Urinary bladder (tissue), 4 donors: Measurements from ENCODE around the gene BCL2L1. TPM values are rescaled to one million over a fixed set of nuclear protein-coding genes. Genes with fewer than 3 reads are reported as not detected.
A peak's percentile ranks its signal among the peaks of the same experiment; 100 is the strongest.

ENCODE experiments used
- DNase-seq: peaks from one replicate; pipeline ENCODE4 v3.0.0-alpha.2; 2015; ENCODE audit errors: extremely low spot score
- H3K27ac ChIP-seq: one replicate; pipeline ENCODE4 v1.5.1; 2013; ENCODE audit warnings: low read depth, mild to moderate bottlenecking, moderate library complexity
- H3K36me3 ChIP-seq: one replicate; pipeline ENCODE4 v1.6.1; 2013; ENCODE audit warnings: mild to moderate bottlenecking, moderate library complexity; ENCODE audit not compliant: insufficient read depth
- H3K4me1 ChIP-seq: one replicate; pipeline ENCODE4 v1.6.1; 2013; ENCODE audit warnings: mild to moderate bottlenecking, moderate library complexity; ENCODE audit not compliant: insufficient read depth
- H3K4me3 ChIP-seq: one replicate; pipeline ENCODE4 v1.5.1; 2013; ENCODE audit warnings: low read depth, low read length
- WGBS: extraction: QIAGEN DNeasy Blood & Tissue Kit; methylation state at CpG from one replicate; pipeline ENCODE4 v1.1.7; 2013; 5-methylcytosine and 5-hydroxymethylcytosine counted together
- polyA plus RNA-seq: library from polyadenylated mRNA; stranded (reverse); fragments of 200-250 nt; gene quantifications from one replicate; pipeline ENCODE4 v1.2.3, GENCODE V29; 2013
- total RNA-seq: library from RNA; depleted of rRNA; stranded (reverse); fragments of >200 nt; gene quantifications from one replicate; pipeline ENCODE4 v1.2.3, GENCODE V29; 2014
- donor health status: healthy with polysubstance abuse.
- donor health status: healthy.

The BCL2L1 gene
- total RNA-seq (24.2 TPM), polyA plus RNA-seq (61.3 TPM)

- H3K4me3 ChIP-seq = peak within 1 kb of the TSS; percentile 69
- peak within 1 kb of the TSS; percentile 97 for H3K27ac ChIP-seq
- DNase-seq = no peak
- peaks cover 1% of the 10 kb centered on the region for H3K4me1 ChIP-seq
- under 1% methylated on average over 38 of the region's 38 CpGs for WGBS
- H3K36me3 ChIP-seq = no peaks in the 10 kb centered on the region
Observed at GRCh38 chr20:31722257-31723068, at the start of gene BCL2L1. TSS of gene BCL2L1 (minus strand) at chr20:31722868. CDS start at chr20:31722218, 650 bp downstream.

DNA sequence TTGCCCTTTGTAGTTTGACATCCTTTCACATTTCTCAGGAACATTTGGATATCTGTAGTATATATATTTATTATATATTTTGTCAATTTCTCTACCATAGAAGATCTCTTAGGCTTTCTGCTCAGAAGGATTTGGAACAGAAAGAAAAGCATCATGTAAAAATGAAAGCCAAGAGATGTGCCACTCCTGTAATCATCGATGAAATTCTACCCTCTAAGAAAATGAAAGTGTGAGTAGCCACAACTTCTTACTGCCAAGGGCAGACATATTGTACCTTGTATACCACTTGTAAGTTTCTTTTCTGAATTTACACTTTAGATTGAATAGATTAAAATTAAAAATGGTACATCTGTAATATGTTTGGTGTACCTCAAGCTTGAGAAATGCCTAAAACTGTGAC is 47.6 kb upstream of the BCL2L1 start:
- no peak for DNase-seq
- Histone ChIP-seq H3K4me1 (no peaks in the 10 kb centered on the region), H3K27ac (no peak overlapping the region), H3K36me3 (no peaks in the 10 kb centered on the region), H3K4me3 (no peak overlapping the region)
- WGBS = 68% methylated on average over 1 of the region's 1 CpG

- DNase-seq = no peak
- no peaks in the 10 kb centered on the region for H3K36me3 ChIP-seq
- no peak overlapping the region for H3K4me3 ChIP-seq
- H3K27ac ChIP-seq = no peak overlapping the region
- no peaks in the 10 kb centered on the region for H3K4me1 ChIP-seq
- WGBS = 82% methylated on average over 5 of the region's 5 CpGs
Observed at GRCh38 chr20:31769681-31770080, 47.0 kb upstream of the BCL2L1 start.

GRCh38 chr20:31767805-31768204 is 45.1 kb upstream of the BCL2L1 start:
- Histone ChIP-seq H3K4me1 (no peaks in the 10 kb centered on the region), H3K36me3 (no peaks in the 10 kb centered on the region), H3K4me3 (no peak overlapping the region), H3K27ac (no peak overlapping the region)
- no peak for DNase-seq
- 98% methylated on average over 3 of the region's 3 CpGs for WGBS

DNA sequence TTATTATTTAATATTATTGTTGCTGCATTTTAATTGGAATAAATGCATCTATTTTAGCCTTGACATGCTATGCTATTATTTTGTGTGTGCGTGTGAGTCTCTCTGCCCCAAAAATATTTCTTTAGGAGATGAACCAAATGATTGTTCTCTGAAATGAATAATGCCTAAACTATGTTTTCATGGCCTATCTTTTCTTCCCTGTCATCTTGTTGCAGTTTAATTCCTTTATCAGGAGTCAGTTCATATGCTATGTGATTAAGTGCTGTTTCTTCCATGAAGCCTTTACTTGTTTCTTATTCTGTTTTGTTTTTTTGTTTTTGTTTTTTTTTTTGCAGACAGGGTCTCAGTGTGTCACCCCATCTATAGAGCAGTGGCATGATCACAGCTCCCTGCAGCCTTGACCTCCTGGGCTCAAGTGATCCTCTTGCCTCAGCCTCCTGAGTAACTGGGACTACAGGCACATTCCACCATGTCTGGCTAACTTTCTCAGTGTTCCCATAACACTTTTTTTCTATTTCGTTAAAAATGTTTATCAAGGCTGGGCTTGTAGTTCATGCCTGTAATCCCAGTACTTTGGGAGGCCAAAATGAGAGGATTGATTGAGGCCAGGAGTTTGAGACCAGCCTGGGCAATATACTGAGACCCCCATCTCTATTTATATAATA is 42.1 kb upstream of the BCL2L1 start:
- no peak overlapping the region for H3K27ac ChIP-seq
- WGBS = 89% methylated on average over 2 of the region's 2 CpGs
- H3K4me1 ChIP-seq = no peaks in the 10 kb centered on the region
- H3K36me3 ChIP-seq = no peaks in the 10 kb centered on the region
- H3K4me3 ChIP-seq = no peak overlapping the region
- no peak for DNase-seq

- DNase-seq = no peak
- H3K4me1 ChIP-seq = no peaks in the 10 kb centered on the region
- H3K27ac ChIP-seq = no peak overlapping the region
- no peak overlapping the region for H3K4me3 ChIP-seq
- 86% methylated on average over 6 of the region's 6 CpGs for WGBS
- H3K36me3 ChIP-seq = no peaks in the 10 kb centered on the region
Observed at GRCh38 chr20:31760519-31761240, 38.0 kb upstream of the BCL2L1 start.

DNA sequence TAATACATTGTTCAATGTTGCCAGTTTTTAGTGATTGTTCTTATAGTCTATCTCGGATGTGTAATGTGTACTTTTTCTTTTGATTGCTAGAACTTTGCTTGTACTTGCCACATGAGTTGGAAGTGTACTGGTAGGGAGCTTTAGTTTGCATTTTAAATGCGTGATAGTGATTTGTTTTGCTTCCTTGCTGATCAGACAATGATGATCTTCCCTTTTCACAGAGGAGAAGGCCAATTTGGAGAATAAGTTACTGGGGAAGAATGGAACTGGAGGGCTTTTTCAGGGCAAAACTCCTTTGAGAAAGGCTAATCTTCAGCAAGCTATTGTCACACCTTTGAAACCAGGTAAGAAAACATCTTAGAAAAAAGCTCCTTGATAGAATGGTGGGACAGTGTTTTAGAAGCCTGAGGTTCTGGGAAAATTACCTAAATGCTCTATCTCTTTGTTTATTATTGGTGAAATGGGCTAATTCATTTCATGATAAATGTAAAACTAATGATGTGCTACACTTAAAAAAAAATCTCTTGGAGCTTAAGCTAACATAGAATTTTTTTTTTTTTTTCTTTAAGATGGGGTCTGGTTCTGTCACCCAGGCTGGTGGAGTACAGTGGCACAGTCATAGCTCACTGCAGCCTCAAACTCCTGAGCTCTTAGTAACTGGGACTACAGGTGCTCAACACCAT is 37.3 kb upstream of the BCL2L1 start:
- Histone ChIP-seq H3K36me3 (no peaks in the 10 kb centered on the region), H3K27ac (no peak overlapping the region), H3K4me1 (no peaks in the 10 kb centered on the region), H3K4me3 (no peak overlapping the region)
- WGBS = 75% methylated on average over 2 of the region's 2 CpGs
- DNase-seq = no peak

DNA sequence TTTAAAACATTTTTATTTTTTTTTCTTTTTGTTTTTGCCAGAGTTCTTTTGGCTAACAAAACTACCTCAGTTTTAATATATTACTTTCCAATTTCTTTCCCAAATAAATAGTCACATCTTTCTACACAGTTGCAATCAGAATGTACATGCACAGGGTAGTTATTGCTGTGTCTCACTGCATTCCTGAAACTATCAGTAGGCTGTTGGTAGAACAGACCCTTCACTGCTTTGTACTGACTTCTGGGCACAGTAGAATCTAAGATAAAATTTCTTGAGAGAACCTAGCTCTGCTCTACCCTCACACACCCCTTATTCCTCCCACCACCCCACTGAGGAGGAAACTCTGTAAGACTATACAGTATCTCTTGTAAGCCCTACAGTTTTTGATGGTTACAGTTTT is 36.3 kb upstream of the BCL2L1 start:
- Histone ChIP-seq H3K4me3 (no peak overlapping the region), H3K4me1 (no peaks in the 10 kb centered on the region), H3K36me3 (no peaks in the 10 kb centered on the region), H3K27ac (no peak overlapping the region)
- DNase-seq = no peak

DNA sequence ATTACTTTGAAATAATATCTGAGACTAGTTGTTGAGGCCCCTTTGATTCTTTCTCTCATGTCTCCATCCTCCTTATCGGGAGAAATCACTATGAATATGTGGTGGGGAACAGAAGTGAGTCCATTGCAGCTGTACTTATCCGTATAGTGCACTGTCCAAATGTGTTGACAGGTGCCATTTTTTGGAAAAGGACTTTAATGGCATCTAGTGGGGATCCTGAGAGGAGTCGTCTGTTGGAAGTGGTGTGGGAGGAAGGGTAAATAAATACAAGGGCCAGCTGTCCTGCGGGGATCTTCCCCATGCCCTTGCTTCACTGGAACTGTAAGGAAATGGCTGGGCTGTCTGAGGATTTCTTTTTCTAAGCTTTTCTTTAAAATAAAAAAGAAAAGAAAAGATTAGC is 35.9 kb upstream of the BCL2L1 start:
- H3K4me1 ChIP-seq = no peaks in the 10 kb centered on the region
- 72% methylated on average over 4 of the region's 4 CpGs for WGBS
- no peaks in the 10 kb centered on the region for H3K36me3 ChIP-seq
- DNase-seq = no peak
- H3K4me3 ChIP-seq = no peak overlapping the region
- no peak overlapping the region for H3K27ac ChIP-seq

- Histone ChIP-seq H3K27ac (no peak overlapping the region), H3K4me3 (no peak overlapping the region), H3K4me1 (no peaks in the 10 kb centered on the region), H3K36me3 (no peaks in the 10 kb centered on the region)
- 92% methylated on average over 3 of the region's 3 CpGs for WGBS
- DNase-seq = no peak
Observed at GRCh38 chr20:31757254-31757653, 34.6 kb upstream of the BCL2L1 start.

GRCh38 chr20:31751126-31751525 is 28.5 kb upstream of the BCL2L1 start:
- Histone ChIP-seq H3K4me1 (no peaks in the 10 kb centered on the region), H3K4me3 (no peak overlapping the region), H3K36me3 (no peaks in the 10 kb centered on the region), H3K27ac (no peak overlapping the region)
- DNase-seq = peak; percentile 5
- 30% methylated on average over 1 of the region's 1 CpG for WGBS

DNA sequence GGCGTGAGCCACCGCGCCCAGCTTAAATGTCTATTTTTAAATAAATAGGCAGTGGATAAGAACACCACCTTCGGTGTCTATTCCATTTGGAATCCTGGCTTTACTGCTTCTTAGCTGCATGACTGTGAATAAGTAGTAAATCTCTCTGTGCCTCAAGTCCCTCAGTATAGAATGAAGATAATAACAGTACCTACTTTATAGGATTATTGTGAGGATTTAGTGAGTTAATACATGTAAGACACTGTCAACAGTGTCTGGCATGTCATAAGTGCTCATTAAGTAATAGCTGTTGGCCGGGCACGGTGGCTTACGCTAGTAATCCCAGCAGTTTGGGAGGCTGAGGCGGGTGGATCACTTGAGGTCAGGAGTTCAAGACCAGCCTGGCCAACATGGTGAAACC is 26.6 kb upstream of the BCL2L1 start:
- H3K36me3 ChIP-seq = no peaks in the 10 kb centered on the region
- no peak overlapping the region for H3K4me3 ChIP-seq
- no peak for DNase-seq
- 96% methylated on average over 8 of the region's 8 CpGs for WGBS
- H3K4me1 ChIP-seq = no peaks in the 10 kb centered on the region
- no peak overlapping the region for H3K27ac ChIP-seq

- 59% methylated on average over 5 of the region's 5 CpGs for WGBS
- Histone ChIP-seq H3K36me3 (no peaks in the 10 kb centered on the region), H3K27ac (no peak overlapping the region), H3K4me1 (no peaks in the 10 kb centered on the region), H3K4me3 (no peak overlapping the region)
- DNase-seq = peak; percentile 2
Observed at GRCh38 chr20:31747640-31748039, 25.0 kb upstream of the BCL2L1 start.
